SK-N-SH (cell line): ENCODE data around the gene RYR3.

ENCODE experiments used
- CTCF ChIP-seq: fragments of 200-600 bp; sonication (generic); IDR thresholded peaks from 2 replicates; pipeline ENCODE4 v1.6.1; 2017; ENCODE audit warnings: antibody characterized with exemption, mild to moderate bottlenecking, moderate library complexity
- EP300 ChIP-seq, 2 experiments: IDR thresholded peaks; 2 replicates each; pipeline versions ENCODE4 v1.4.0 to v1.6.1; 2012; ENCODE audit warnings: borderline replicate concordance in 1 of 2, low read depth in 1 of 2, low read length in 1 of 2
- EZH2phosphoT487 ChIP-seq: fragments of 200-600 bp; sonication (generic); IDR thresholded peaks from 2 replicates; pipeline ENCODE4 v1.6.1; 2017; ENCODE audit warnings: low read depth, mixed run types, mild to moderate bottlenecking, antibody characterized with exemption, moderate library complexity, borderline replicate concordance
- FOXM1 ChIP-seq: IDR thresholded peaks from 2 replicates; pipeline ENCODE4 v1.4.0; 2012; ENCODE audit warnings: low read depth, mild to moderate bottlenecking
- JUND ChIP-seq: IDR thresholded peaks from 2 replicates; pipeline ENCODE4 v1.4.0; 2012
- MAX ChIP-seq: IDR thresholded peaks from 2 replicates; pipeline ENCODE4 v1.4.0; 2012; ENCODE audit warnings: low read depth
- MXI1 ChIP-seq: IDR thresholded peaks from 2 replicates; pipeline ENCODE4 v1.6.1; 2012; ENCODE audit warnings: mild to moderate bottlenecking, low read depth, low read length, improper control_type of control experiment
- SIN3A ChIP-seq: IDR thresholded peaks from 2 replicates; pipeline ENCODE4 v1.6.1; 2012; ENCODE audit warnings: low read depth, mild to moderate bottlenecking, low read length, moderate library complexity, borderline replicate concordance
- SMC3 ChIP-seq: IDR thresholded peaks from 2 replicates; pipeline ENCODE4 v1.6.1; 2012; ENCODE audit warnings: low read depth, low read length, improper control_type of control experiment
- TAF1 ChIP-seq: IDR thresholded peaks from 2 replicates; pipeline ENCODE4 v1.6.1; 2012; ENCODE audit warnings: low read depth, mild to moderate bottlenecking, low read length, moderate library complexity, borderline replicate concordance
- TCF12 ChIP-seq: IDR thresholded peaks from 2 replicates; pipeline ENCODE4 v1.4.0; 2012
- USF2 ChIP-seq: fragments of 150-350 bp; IDR thresholded peaks from 2 replicates; pipeline ENCODE4 v1.6.1; 2017; ENCODE audit warnings: antibody characterized with exemption, low read length, low read depth, borderline replicate concordance
- YY1 ChIP-seq: IDR thresholded peaks from 2 replicates; pipeline ENCODE4 v1.4.0; 2012; ENCODE audit warnings: low read depth, mild to moderate bottlenecking

GRCh38 chr15:33844186-33844585 is 533.4 kb downstream of the RYR3 start:
- no peak for TF ChIP-seq SMC3
- no peak for TF ChIP-seq CTCF
- TF ChIP-seq EP300 (IDR thresholded peaks at IDR 0.05; ENCODE audit: borderline replicate concordance in 1 of 2, low read depth in 1 of 2, low read length in 1 of 2) = no peak
- TF ChIP-seq MAX = no peak
- no peak for TF ChIP-seq MXI1
- no peak for TF ChIP-seq USF2
- no peak for TF ChIP-seq YY1
- TF ChIP-seq FOXM1 = no peak
- TF ChIP-seq EZH2phosphoT487 = no peak
- no peak for TF ChIP-seq TAF1
- TF ChIP-seq JUND = no peak
- no peak for TF ChIP-seq TCF12
- no peak for TF ChIP-seq SIN3A
